Thoracic aorta (tissue), 2 donors: Measurements from ENCODE around the gene APIP. TPM values are rescaled to one million over a fixed set of nuclear protein-coding genes. Genes with fewer than 3 reads are reported as not detected.

Source experiments
- ATAC-seq: fragments of 150-250 bp; one replicate; pipeline ENCODE4 v1.8.0; 2017; ENCODE audit warnings: low read depth; ENCODE audit not compliant: insufficient number of reproducible peaks, low FRiP score
- DNase-seq: peaks from one replicate; pipeline ENCODE4 v3.0.0-alpha.2; 2020; ENCODE audit warnings: low spot score
- H3K27ac ChIP-seq, 2 donors: fragments of 200-600 bp; sonication (generic); 1 replicate in 1 of 2; 2 replicates in 1 of 2; pipeline ENCODE4 v1.5.1; 2016; ENCODE audit warnings: mild to moderate bottlenecking in 2 of 2, moderate library complexity in 2 of 2
- H3K27me3 ChIP-seq: fragments of 200-600 bp; sonication (generic); replicated peaks from 2 replicates; pipeline ENCODE4 v1.6.0; 2016; ENCODE audit warnings: mild to moderate bottlenecking; ENCODE audit not compliant: insufficient read depth
- H3K36me3 ChIP-seq: fragments of 200-600 bp; sonication (generic); one replicate; pipeline ENCODE4 v1.5.1; 2016
- H3K4me1 ChIP-seq, 2 donors: fragments of 200-600 bp; sonication (generic); 1 replicate in 1 of 2; 2 replicates in 1 of 2; pipeline versions ENCODE4 v1.5.1 to v1.6.0; 2016; ENCODE audit warnings: low read depth in 2 of 2, mild to moderate bottlenecking in 1 of 2; ENCODE audit not compliant: control insufficient read depth in 1 of 2
- H3K4me3 ChIP-seq: fragments of 200-600 bp; sonication (generic); 2 replicates; pipeline ENCODE4 v1.5.1; 2016; ENCODE audit warnings: mild to moderate bottlenecking
- H3K9me3 ChIP-seq: fragments of 200-600 bp; sonication (generic); 2 replicates; pipeline ENCODE4 v1.5.1; 2016
- total RNA-seq, 2 donors: library from RNA; depleted of rRNA; stranded (reverse); fragments of >200 nt; gene quantifications; one replicate each; pipeline versions ENCODE4 v1.1.0 to v1.2.3, GENCODE V29; 2016
- TF ChIP-seq, protein P1 (sequence below): fragments of 200-600 bp; sonication (generic); IDR thresholded peaks from one replicate; pipeline ENCODE4 v1.5.1; 2019; ENCODE audit warnings: antibody characterized with exemption

APIP gene
- total RNA-seq, 2 donors from 2014 or later, result 16.9 to 25.0 TPM

DNA sequence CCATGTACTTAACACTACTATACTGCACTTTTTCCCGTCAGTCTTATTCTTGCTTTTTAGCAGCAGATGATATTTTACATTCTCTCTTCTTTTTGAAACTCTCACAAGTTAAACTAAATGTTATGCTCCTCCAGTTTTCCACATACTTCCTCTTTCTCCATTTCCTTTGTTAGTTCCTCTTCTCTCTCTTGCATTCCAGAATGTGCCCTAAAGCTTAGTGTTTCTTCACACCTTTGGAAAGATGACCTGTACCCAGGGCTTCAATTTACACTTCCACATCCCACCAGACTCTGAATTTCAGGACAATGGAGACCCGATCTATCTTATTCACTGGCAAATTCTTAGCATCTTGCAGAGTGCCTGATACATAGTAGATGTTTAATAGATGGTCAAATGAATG lies 51.8 kb downstream of the APIP start:
- H3K4me3 ChIP-seq, result no peak overlapping the region

GRCh38 chr11:34863048-34863447 lies 53.1 kb downstream of the APIP start:
- no peaks in the 10 kb centered on the region for H3K36me3 ChIP-seq
- TF ChIP-seq, protein P1, sequence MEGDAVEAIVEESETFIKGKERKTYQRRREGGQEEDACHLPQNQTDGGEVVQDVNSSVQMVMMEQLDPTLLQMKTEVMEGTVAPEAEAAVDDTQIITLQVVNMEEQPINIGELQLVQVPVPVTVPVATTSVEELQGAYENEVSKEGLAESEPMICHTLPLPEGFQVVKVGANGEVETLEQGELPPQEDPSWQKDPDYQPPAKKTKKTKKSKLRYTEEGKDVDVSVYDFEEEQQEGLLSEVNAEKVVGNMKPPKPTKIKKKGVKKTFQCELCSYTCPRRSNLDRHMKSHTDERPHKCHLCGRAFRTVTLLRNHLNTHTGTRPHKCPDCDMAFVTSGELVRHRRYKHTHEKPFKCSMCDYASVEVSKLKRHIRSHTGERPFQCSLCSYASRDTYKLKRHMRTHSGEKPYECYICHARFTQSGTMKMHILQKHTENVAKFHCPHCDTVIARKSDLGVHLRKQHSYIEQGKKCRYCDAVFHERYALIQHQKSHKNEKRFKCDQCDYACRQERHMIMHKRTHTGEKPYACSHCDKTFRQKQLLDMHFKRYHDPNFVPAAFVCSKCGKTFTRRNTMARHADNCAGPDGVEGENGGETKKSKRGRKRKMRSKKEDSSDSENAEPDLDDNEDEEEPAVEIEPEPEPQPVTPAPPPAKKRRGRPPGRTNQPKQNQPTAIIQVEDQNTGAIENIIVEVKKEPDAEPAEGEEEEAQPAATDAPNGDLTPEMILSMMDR, result no peak
- no peaks in the 10 kb centered on the region for H3K4me1 ChIP-seq
- H3K27ac ChIP-seq, result no peak overlapping the region
- H3K4me3 ChIP-seq, result no peak overlapping the region
- H3K27me3 ChIP-seq, result no peaks in the 10 kb centered on the region
- ATAC-seq (no peak), DNase-seq (no peak)
- H3K9me3 ChIP-seq, result no peaks in the 10 kb centered on the region

More for the DNA sequence above, 51.8 kb downstream of the APIP start:
- Histone ChIP-seq H3K27ac (no peak overlapping the region), H3K27me3 (no peaks in the 10 kb centered on the region), H3K36me3 (no peaks in the 10 kb centered on the region), H3K9me3 (no peaks in the 10 kb centered on the region), H3K4me1 (no peaks in the 10 kb centered on the region)
- no peak for ATAC-seq
- DNase-seq, result no peak
- TF ChIP-seq, protein P1, result no peak

- DNase-seq (no peak), ATAC-seq (no peak)
- TF ChIP-seq, protein P1, result no peak
- H3K36me3 ChIP-seq, result no peaks in the 10 kb centered on the region
- H3K27ac ChIP-seq, result no peak overlapping the region
- no peaks in the 10 kb centered on the region for H3K27me3 ChIP-seq
- H3K4me1 ChIP-seq, result no peaks in the 10 kb centered on the region
- no peak overlapping the region for H3K4me3 ChIP-seq
- no peaks in the 10 kb centered on the region for H3K9me3 ChIP-seq
Observed at GRCh38 chr11:34860518-34860917, 55.7 kb downstream of the APIP start.

GRCh38 chr11:34860034-34860433 lies 56.1 kb downstream of the APIP start:
- ATAC-seq, result no peak
- DNase-seq, result no peak
- H3K27ac ChIP-seq, result no peak overlapping the region

GRCh38 chr11:34859496-34859895 lies 56.7 kb downstream of the APIP start:
- no peaks in the 10 kb centered on the region for H3K27me3 ChIP-seq
- no peak overlapping the region for H3K4me3 ChIP-seq
- H3K4me1 ChIP-seq, result no peaks in the 10 kb centered on the region
- DNase-seq (no peak), ATAC-seq (no peak)
- H3K27ac ChIP-seq, result no peak overlapping the region
- TF ChIP-seq, protein P1, result no peak
- H3K36me3 ChIP-seq, result no peaks in the 10 kb centered on the region
- no peaks in the 10 kb centered on the region for H3K9me3 ChIP-seq

More at GRCh38 chr11:34860034-34860433, 56.1 kb downstream of the APIP start:
- Histone ChIP-seq H3K27me3 (no peaks in the 10 kb centered on the region), H3K4me3 (no peak overlapping the region), H3K36me3 (no peaks in the 10 kb centered on the region), H3K4me1 (no peaks in the 10 kb centered on the region), H3K9me3 (no peaks in the 10 kb centered on the region)
- TF ChIP-seq, protein P1, result no peak
